Lower leg skin (tissue), 3 donors: ENCODE results near the gene C12orf43.

Experiments
- POLR2A ChIP-seq, 2 donors: fragments of 450-650 bp; IDR thresholded peaks; one replicate each; pipeline ENCODE4 v1.6.1; 2016 to 2017; ENCODE audit warnings: antibody characterized with exemption in 2 of 2, mild to moderate bottlenecking in 1 of 2, moderate library complexity in 1 of 2
- TF ChIP-seq, protein P1 (sequence below), 3 donors: fragments of 450-650 bp; IDR thresholded peaks; one replicate each; pipeline ENCODE4 v1.5.1; 2016; ENCODE audit warnings: antibody characterized with exemption in 3 of 3, mild to moderate bottlenecking in 3 of 3, moderate library complexity in 2 of 3

DNA sequence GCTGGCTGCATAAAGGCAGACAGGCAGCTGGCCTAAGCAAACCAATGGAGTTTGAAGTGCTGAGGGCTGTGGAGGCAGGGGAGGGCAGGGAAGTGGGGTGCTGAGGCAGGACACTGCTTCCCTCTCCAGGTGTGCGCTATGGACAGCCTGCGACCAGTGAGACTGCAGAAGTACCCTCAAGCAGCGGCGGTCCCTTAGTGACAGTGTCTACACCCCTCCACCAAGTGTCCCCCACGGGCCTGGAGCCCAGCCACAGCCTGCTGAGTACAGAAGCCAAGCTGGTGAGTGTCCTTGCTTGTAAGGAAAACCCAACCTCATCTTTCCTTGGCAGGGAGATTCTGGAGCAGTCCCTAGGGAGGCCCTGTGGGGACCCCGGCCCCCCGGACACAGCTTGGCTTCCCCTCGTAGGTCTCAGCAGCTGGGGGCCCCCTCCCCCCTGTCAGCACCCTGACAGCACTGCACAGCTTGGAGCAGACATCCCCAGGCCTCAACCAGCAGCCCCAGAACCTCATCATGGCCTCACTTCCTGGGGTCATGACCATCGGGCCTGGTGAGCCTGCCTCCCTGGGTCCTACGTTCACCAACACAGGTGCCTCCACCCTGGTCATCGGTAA, 20.0 kb downstream of the C12orf43 start:
- TF ChIP-seq, protein P1, sequence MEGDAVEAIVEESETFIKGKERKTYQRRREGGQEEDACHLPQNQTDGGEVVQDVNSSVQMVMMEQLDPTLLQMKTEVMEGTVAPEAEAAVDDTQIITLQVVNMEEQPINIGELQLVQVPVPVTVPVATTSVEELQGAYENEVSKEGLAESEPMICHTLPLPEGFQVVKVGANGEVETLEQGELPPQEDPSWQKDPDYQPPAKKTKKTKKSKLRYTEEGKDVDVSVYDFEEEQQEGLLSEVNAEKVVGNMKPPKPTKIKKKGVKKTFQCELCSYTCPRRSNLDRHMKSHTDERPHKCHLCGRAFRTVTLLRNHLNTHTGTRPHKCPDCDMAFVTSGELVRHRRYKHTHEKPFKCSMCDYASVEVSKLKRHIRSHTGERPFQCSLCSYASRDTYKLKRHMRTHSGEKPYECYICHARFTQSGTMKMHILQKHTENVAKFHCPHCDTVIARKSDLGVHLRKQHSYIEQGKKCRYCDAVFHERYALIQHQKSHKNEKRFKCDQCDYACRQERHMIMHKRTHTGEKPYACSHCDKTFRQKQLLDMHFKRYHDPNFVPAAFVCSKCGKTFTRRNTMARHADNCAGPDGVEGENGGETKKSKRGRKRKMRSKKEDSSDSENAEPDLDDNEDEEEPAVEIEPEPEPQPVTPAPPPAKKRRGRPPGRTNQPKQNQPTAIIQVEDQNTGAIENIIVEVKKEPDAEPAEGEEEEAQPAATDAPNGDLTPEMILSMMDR (IDR thresholded peaks at IDR 0.05): no peak
- no peak for TF ChIP-seq POLR2A (IDR thresholded peaks at IDR 0.05)
